SK-N-SH treated with all-trans-retinoic acid at 6 μM for 48 hours (cell line): ENCODE measurements around the gene LAIR2.
"Not testable (repeated sequence)": the region's sequence is repeated elsewhere in the genome, so short reads cannot be mapped to it uniquely, and the experiment has no call there.

Experiments used
- ARNTL ChIP-seq: fragments of 450-650 bp; formaldehyde crosslinking; IDR thresholded peaks from 2 replicates; pipeline ENCODE4 v1.5.0; 2020; ENCODE audit warnings: low read depth, mild to moderate bottlenecking, moderate library complexity, borderline replicate concordance
- GLIS3 ChIP-seq: fragments of 250-450 bp; sonication (Bioruptor Pico); IDR thresholded peaks from 2 replicates; pipeline ENCODE4 v1.5.0; 2020; ENCODE audit warnings: mild to moderate bottlenecking, moderate library complexity
- ISL1 ChIP-seq: fragments of 250-450 bp; sonication (Bioruptor Pico); IDR thresholded peaks from 2 replicates; pipeline ENCODE4 v2.1.2; 2022; ENCODE audit warnings: mild to moderate bottlenecking, moderate library complexity
- OSR1 ChIP-seq: fragments of 250-450 bp; sonication (Bioruptor Pico); IDR thresholded peaks from 2 replicates; pipeline ENCODE4 v1.8.0; 2022; ENCODE audit warnings: moderate library complexity, mild to moderate bottlenecking, inconsistent platforms
- POU6F1 ChIP-seq: fragments of 250-450 bp; sonication (Bioruptor Pico); IDR thresholded peaks from 2 replicates; pipeline ENCODE4 v1.8.0; 2021; ENCODE audit warnings: low read depth, mild to moderate bottlenecking, moderate library complexity, borderline replicate concordance
- TF ChIP-seq, protein P1 (sequence below): fragments of 250-450 bp; sonication (Bioruptor Pico); IDR thresholded peaks from 2 replicates; pipeline ENCODE4 v1.8.0; 2020; ENCODE audit warnings: mild to moderate bottlenecking, moderate library complexity, borderline replicate concordance
- TF ChIP-seq, protein P2 (sequence below): fragments of 250-450 bp; sonication (Bioruptor Pico); IDR thresholded peaks from 2 replicates; pipeline ENCODE4 v1.5.1; 2021; ENCODE audit warnings: mild to moderate bottlenecking, moderate library complexity

DNA sequence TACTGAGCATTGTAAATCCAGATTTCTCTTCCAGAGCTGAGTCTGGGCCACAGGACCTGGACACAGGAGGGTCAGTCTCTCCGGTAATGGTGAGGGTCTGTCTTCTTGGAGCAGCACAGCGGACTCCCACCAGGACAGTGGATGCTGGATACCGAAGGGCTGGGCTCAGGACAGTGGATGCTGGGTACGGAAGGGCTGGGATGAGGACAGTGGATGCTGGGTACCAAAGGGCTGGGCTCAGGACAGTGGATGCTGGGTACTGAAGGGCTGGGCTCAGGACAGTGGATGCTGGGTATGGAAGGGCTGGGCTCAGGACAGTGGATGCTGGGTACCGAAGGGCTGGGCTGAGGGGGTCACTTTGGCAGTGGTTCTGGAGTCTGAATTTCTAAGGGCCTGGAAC lies 9.6 kb upstream of the LAIR2 start:
- TF ChIP-seq, protein P1, sequence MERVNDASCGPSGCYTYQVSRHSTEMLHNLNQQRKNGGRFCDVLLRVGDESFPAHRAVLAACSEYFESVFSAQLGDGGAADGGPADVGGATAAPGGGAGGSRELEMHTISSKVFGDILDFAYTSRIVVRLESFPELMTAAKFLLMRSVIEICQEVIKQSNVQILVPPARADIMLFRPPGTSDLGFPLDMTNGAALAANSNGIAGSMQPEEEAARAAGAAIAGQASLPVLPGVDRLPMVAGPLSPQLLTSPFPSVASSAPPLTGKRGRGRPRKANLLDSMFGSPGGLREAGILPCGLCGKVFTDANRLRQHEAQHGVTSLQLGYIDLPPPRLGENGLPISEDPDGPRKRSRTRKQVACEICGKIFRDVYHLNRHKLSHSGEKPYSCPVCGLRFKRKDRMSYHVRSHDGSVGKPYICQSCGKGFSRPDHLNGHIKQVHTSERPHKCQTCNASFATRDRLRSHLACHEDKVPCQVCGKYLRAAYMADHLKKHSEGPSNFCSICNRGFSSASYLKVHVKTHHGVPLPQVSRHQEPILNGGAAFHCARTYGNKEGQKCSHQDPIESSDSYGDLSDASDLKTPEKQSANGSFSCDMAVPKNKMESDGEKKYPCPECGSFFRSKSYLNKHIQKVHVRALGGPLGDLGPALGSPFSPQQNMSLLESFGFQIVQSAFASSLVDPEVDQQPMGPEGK (CRISPR knock-in tag): not testable (repeated sequence)
- not testable (repeated sequence) for TF ChIP-seq GLIS3 (CRISPR knock-in tag); OSR1; ISL1; ARNTL; POU6F1 (CRISPR knock-in tag)
- TF ChIP-seq, protein P2, sequence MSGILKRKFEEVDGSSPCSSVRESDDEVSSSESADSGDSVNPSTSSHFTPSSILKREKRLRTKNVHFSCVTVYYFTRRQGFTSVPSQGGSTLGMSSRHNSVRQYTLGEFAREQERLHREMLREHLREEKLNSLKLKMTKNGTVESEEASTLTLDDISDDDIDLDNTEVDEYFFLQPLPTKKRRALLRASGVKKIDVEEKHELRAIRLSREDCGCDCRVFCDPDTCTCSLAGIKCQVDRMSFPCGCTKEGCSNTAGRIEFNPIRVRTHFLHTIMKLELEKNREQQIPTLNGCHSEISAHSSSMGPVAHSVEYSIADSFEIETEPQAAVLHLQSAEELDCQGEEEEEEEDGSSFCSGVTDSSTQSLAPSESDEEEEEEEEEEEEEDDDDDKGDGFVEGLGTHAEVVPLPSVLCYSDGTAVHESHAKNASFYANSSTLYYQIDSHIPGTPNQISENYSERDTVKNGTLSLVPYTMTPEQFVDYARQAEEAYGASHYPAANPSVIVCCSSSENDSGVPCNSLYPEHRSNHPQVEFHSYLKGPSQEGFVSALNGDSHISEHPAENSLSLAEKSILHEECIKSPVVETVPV (CRISPR knock-in tag): not testable (repeated sequence)
